ENCODE data around the gene INTS2.

DNA sequence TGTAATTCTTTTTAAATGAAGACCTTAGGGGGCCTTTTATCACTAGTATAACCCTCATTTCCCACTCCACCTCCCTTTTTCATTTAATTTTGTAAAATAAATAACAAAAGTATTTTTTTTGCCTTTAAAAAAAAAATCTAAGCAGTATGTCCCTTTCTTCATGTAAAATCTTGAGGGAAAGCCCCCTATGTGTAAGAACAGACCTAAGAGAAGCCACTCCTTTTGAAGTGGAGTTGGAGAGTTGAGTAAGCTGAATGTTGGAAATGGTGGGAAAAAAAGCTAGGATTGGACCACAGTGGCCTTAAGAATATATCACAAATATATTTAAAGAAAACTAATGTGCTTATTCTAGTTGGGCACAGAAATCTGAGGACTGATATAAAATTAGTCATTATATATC, 44.5 kb upstream of the INTS2 start:
- TF ChIP-seq, protein P1, sequence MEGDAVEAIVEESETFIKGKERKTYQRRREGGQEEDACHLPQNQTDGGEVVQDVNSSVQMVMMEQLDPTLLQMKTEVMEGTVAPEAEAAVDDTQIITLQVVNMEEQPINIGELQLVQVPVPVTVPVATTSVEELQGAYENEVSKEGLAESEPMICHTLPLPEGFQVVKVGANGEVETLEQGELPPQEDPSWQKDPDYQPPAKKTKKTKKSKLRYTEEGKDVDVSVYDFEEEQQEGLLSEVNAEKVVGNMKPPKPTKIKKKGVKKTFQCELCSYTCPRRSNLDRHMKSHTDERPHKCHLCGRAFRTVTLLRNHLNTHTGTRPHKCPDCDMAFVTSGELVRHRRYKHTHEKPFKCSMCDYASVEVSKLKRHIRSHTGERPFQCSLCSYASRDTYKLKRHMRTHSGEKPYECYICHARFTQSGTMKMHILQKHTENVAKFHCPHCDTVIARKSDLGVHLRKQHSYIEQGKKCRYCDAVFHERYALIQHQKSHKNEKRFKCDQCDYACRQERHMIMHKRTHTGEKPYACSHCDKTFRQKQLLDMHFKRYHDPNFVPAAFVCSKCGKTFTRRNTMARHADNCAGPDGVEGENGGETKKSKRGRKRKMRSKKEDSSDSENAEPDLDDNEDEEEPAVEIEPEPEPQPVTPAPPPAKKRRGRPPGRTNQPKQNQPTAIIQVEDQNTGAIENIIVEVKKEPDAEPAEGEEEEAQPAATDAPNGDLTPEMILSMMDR (conservative IDR thresholded peaks at IDR 0.05) = no peak
- TF ChIP-seq ZFX (IDR thresholded peaks at IDR 0.05) = no peak
